Lower lobe of right lung (tissue), 2 donors: ENCODE data around the gene ASTN1. TPM values are rescaled to one million over a fixed set of nuclear protein-coding genes. Genes with fewer than 3 reads are reported as not detected.
A peak's percentile ranks its signal among the peaks of the same experiment; 100 is the strongest.

Experiments
- ATAC-seq, 2 donors: fragments of 200-7000 bp; cut with Tn5 transposase; one replicate each; pipeline ENCODE4 v1.9.1; 2020 to 2022; ENCODE audit warnings: mild to moderate bottlenecking in 2 of 2, moderate library complexity in 2 of 2
- DNase-seq: peaks from one replicate; pipeline ENCODE4 v3.0.0-alpha.2; 2020
- H3K27ac ChIP-seq: fragments of 200-600 bp; one replicate; pipeline ENCODE4 v1.8.0; 2022
- H3K27me3 ChIP-seq: fragments of 200-600 bp; one replicate; pipeline ENCODE4 v1.8.0; 2022; ENCODE audit warnings: low read depth
- H3K36me3 ChIP-seq: fragments of 200-600 bp; one replicate; pipeline ENCODE4 v1.8.0; 2022; ENCODE audit warnings: mild to moderate bottlenecking
- H3K4me1 ChIP-seq: fragments of 200-600 bp; one replicate; pipeline ENCODE4 v1.8.0; 2022
- H3K4me3 ChIP-seq: fragments of 200-600 bp; one replicate; pipeline ENCODE4 v1.8.0; 2022; ENCODE audit warnings: mild to moderate bottlenecking
- H3K9me3 ChIP-seq: fragments of 200-600 bp; one replicate; pipeline ENCODE4 v1.8.0; 2022
- CTCF ChIP-seq: fragments of 200-600 bp; IDR thresholded peaks from one replicate; pipeline ENCODE4 v1.8.0; 2022; ENCODE audit warnings: antibody characterized with exemption, mild to moderate bottlenecking
- intact Hi-C: fragments of 100-400 bp; cut with DNase I; formaldehyde crosslinking; loops from one replicate; pipeline ENCODE4 v1.11.0; 2022
- total RNA-seq: library from RNA; stranded (reverse); fragmentation: NEBNext Ultra II Directional; extraction: Animal tissue kit (Norgen Biotek cat#: 25700); gene quantifications from one replicate; pipeline ENCODE4 v1.2.1, GENCODE V29; 2021
- donor health status: DM: no; HTN: yes; CAD: no; lungs with severe emphysema.

Gene ASTN1
- total RNA-seq, 1 donor from 2014 or later = 0.41 TPM

GRCh38 chr1:177173976-177174375 is 9.5 kb upstream of the ASTN1 start:
- DNase-seq (no peak), ATAC-seq (no peak)
- H3K4me1 ChIP-seq = peaks cover 8% of the 10 kb centered on the region
- no peak for TF ChIP-seq CTCF
- H3K36me3 ChIP-seq = no peaks in the 10 kb centered on the region
- H3K4me3 ChIP-seq = no peak overlapping the region
- H3K27ac ChIP-seq = no peak overlapping the region
- H3K9me3 ChIP-seq = no peaks in the 10 kb centered on the region
- intact Hi-C loops = no loop called here
- peaks cover 35% of the 10 kb centered on the region for H3K27me3 ChIP-seq

- DNase-seq = no peak
- ATAC-seq = no peak
- no peak for TF ChIP-seq CTCF
- no peak overlapping the region for H3K4me3 ChIP-seq
- no peaks in the 10 kb centered on the region for H3K9me3 ChIP-seq
- no peak overlapping the region for H3K27ac ChIP-seq
- H3K4me1 ChIP-seq = peaks cover 8% of the 10 kb centered on the region
- H3K27me3 ChIP-seq = peaks cover 31% of the 10 kb centered on the region
- intact Hi-C loops = no loop called here
- H3K36me3 ChIP-seq = no peaks in the 10 kb centered on the region
Measured at GRCh38 chr1:177172866-177173265, 8.4 kb upstream of the ASTN1 start.

GRCh38 chr1:177172272-177172671 is 7.8 kb upstream of the ASTN1 start:
- Histone ChIP-seq H3K27ac (no peak overlapping the region), H3K9me3 (no peaks in the 10 kb centered on the region), H3K4me3 (no peak overlapping the region), H3K36me3 (no peaks in the 10 kb centered on the region), H3K4me1 (peaks cover 8% of the 10 kb centered on the region), H3K27me3 (peaks cover 31% of the 10 kb centered on the region)
- no peak for TF ChIP-seq CTCF
- intact Hi-C loops = no loop called here
- no peak for DNase-seq
- ATAC-seq = no peak

- no peak for TF ChIP-seq CTCF
- DNase-seq (no peak), ATAC-seq (no peak)
- H3K4me1 ChIP-seq = peaks cover 8% of the 10 kb centered on the region
- peaks cover 33% of the 10 kb centered on the region for H3K27me3 ChIP-seq
- H3K4me3 ChIP-seq = peak overlapping the region; percentile 37
- intact Hi-C loops = no loop called here
- H3K9me3 ChIP-seq = no peaks in the 10 kb centered on the region
- no peak overlapping the region for H3K27ac ChIP-seq
- H3K36me3 ChIP-seq = no peaks in the 10 kb centered on the region
Measured at GRCh38 chr1:177171536-177172123, 7.1 kb upstream of the ASTN1 start.

- Histone ChIP-seq H3K36me3 (no peaks in the 10 kb centered on the region), H3K4me3 (peak within 1 kb of the TSS; percentile 37), H3K27me3 (peaks cover 35% of the 10 kb centered on the region), H3K9me3 (no peaks in the 10 kb centered on the region), H3K4me1 (peaks cover 8% of the 10 kb centered on the region), H3K27ac (no peak within 1 kb of the TSS)
- TF ChIP-seq CTCF = no peak
- ATAC-seq (peak; percentile 80 to 81), DNase-seq (no peak)
- intact Hi-C loops = no loop called here
Measured at GRCh38 chr1:177170756-177171535, 6.4 kb upstream of the ASTN1 start, which contains the start of gene BRINP2. BRINP2 (plus strand) TSS chr1:177170958; CDS start chr1:177229877, 58,919 bp downstream.
